SKM-1 (cell line): Measurements from ENCODE around the gene CCM2.

Experiments
- DNase-seq: peaks from one replicate; lab custom pipeline; 2025; ENCODE audit not compliant: unreplicated experiment; lab: John Stamatoyannopoulos, UW

Gene CCM2

DNA sequence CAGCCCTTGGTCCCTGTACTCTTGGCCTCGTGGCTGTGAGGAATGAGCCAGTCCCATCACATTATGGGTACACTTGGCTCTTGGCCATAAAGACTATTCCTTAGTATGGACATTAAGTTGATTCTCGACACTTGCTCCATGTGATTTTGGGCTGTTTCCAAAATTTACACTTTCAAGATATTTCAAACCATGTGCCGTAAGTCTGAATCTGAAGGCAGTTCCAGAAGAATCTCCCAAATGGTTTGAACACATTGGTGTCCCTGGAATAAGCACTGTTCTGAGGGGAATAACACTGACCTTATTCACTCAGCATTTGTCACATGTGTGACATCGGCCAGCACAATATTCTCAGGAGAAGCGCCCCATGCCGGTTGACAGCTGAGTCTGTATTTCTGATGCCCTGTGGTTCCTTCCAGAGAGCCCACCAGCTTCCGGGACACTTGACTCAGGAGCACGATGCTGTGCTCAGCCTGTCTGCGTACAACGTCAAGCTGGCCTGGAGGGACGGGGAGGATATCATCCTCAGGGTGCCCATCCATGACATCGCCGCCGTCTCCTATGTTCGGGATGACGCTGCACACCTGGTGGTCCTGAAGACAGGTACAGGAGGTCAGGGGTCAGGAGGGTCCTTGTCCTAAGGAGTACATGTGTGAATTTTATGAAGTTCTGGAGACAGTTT is 64.2 kb downstream of the CCM2 start:
- DNase-seq: no peak

DNA sequence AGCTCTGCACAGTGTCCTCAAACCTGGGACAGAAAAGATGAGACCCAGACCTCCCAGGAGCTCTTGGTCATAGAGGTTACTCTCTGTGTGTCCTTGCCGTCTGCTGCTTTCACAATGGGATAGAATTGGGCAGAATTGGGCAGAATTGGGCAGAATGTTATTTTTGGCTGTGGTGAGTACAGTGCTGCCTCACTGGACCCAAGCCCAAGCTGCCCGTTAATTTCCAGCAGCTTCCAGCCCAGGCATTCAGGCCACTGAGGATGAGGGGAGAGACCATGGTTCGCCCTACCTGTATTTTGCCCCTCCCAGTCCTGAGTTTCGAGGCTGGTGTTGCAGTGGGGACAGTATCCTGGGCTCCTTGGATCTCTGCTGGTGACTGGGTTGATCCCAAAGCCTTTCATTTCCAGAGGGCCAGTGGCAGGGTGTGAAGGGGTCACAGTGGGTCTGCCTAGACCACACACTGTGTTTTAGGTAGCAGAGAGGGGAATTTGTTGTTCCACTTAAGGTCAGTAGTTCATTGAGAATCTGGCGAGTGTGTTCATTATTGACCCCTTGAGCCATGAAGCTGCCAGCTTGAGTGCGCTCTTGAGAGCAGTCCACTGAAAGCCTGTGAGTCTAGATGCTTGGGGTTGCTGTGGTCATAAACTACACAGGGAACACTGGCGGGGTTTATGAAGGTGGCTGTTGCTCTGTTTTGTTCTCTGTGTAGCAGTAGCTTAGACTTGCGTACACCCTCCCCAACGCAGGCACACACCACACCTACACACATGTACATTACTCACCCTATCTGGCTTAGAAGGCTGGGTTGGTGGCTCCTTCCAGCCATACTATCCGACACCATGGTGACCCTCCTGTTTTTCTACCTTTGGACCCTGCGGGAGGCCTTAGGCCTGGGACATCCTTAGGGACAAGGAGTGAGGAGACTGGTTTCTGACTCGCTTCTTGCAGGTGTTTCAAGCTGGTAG is 65.3 kb downstream of the CCM2 start:
- no peak for DNase-seq

DNA sequence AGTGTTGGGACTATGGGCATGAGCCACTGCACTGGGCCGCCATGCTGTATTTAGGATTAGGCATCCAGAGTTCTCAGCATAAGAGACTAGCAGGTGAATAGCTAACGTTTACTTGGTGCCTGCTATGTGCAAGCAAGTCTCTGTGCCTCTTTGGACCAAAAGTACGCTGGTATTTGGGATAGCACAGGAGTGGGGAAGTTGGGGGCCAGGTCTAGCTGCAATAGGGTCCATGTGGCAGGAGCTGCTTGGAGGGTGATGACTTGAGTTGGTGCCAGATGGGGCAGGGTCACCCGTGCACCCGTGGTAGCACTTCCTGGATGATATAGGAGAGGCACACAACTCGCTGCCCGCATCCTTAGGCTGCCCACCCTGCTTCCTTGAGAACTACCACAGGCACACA is 66.4 kb downstream of the CCM2 start:
- no peak for DNase-seq

DNA sequence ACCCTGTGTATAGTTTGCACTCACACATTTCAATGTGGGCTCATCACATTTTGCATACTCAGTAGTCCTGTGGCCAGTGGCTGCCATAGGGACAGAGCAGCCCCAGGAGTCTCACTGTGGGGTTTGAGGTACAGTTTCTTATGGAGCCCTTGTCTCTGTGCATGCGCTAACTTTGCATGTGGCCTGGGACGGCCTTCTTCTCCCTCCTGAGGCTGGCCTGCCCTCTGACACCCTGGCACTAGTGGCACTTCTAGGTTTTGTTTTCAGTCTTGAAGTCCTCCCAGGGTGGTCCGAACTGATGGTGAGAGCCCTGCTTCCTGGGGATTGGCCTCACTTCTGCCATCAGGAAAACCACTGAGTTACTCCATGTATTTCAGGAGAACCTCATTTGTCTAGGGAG is 67.6 kb downstream of the CCM2 start:
- no peak for DNase-seq

GRCh38 chr7:45068236-45069023 is 68.4 kb downstream of the CCM2 start:
- no peak for DNase-seq

DNA sequence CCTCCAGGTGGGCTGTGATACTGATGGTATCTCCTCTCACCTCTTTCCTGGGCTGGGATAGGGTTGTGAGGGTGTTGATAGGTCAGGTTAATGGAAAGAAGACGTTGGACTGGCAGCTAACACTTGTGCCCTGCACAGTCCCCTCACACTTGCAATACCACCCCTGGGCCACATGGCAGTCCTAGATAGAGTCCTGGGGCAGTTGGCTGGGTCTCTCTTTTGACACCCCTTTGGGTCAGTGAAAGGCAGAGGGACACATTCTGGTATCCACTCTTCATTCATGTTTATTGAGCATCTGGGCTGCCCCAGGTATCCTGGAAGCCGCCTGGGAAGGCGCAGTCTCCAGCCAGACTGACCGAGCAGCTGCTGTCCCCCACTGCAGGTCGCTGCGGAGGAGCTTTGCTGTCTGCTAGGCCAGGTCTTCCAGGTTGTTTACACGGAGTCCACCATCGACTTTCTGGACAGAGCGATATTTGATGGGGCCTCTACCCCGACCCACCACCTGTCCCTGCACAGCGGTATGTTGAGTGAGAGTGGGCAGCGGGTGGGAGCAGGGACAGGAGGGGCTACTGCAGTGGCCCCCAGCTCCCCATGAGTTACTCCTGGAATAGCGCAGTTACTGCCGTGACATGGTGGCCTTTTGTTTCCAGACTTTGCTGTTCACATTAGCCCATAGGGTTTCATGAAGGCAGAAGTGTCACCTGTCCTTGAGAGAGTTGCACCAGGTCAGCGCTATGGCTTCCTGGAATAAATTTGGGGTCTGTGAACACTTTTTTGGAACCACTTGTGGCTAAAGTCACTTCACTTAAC is 69.6 kb downstream of the CCM2 start:
- no peak for DNase-seq

DNA sequence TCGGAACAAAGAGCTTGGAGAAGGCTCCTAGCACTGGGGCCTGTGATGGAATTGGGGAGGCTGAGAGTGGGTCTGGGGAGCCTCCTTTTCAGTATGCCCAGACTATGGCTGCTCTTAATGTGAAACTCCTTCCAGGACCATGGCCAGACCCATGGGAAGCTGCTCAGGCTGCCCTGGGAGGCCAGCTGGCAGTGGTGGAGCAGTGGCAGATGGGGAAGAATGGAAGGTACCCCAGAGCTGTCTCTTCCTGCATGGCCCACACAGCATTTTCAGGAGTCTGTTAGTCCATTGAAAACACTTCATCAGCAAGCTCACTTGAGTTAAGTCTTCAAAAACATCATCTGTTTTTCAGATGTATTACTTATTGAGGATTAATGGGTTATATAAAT is 70.2 kb downstream of the CCM2 start:
- no peak for DNase-seq

GRCh38 chr7:45071528-45071927 is 71.5 kb downstream of the CCM2 start:
- DNase-seq: no peak

GRCh38 chr7:45072131-45073030 is 72.4 kb downstream of the CCM2 start:
- DNase-seq: peak; percentile 46

GRCh38 chr7:45073031-45073785 is 73.2 kb downstream of the CCM2 start:
- no peak for DNase-seq

GRCh38 chr7:45073786-45074527 is 74.0 kb downstream of the CCM2 start:
- DNase-seq: no peak

GRCh38 chr7:45074528-45075354 is 74.7 kb downstream of the CCM2 start:
- DNase-seq: no peak

GRCh38 chr7:45075355-45075644 is 75.3 kb downstream of the CCM2 start:
- no peak for DNase-seq

DNA sequence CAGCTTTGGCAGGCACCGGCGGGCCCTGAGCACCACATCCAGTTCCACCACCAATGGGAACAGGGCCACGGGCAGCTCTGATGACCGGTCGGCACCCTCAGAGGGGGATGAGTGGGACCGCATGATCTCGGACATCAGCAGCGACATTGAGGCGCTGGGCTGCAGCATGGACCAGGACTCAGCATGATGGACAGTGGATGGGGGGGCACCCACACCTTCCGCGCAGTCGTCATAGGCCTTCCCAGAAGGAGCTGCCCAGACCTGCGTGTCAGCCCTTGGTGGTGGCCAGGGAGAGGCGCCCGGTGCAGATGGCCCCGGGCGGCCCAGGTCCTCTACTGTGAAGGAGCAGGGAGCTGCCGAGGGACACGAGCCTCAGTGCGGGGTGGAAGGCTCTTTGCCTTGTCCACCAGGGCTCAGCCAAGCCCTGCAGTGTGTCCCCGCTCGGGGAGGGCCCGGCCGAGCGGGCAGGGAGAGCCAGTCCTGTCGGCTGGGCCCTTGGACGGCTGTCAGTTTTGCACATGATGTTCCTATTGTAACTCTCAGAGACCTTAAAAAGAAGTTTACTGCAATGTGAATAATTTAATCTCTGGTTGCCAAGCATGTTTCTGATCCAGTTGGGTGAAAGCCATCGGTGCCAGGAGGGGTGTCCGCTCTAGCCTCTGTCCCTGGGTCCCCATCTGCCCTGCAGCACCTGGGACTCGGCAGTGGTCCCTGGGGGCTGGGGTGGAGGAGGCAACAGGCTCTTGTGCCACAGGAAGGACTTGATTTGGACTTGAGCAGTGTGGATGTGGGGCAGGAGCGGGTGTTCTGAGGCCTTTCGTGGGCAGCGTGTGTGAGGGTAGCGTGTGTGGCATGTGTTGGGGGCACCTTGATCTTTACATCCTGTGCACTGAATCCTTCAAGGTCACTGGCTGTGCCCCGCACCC is 76.1 kb downstream of the CCM2 start:
- DNase-seq: no peak

- DNase-seq: no peak
Measured at GRCh38 chr7:45076946-45077345, 76.9 kb downstream of the CCM2 start.

DNA sequence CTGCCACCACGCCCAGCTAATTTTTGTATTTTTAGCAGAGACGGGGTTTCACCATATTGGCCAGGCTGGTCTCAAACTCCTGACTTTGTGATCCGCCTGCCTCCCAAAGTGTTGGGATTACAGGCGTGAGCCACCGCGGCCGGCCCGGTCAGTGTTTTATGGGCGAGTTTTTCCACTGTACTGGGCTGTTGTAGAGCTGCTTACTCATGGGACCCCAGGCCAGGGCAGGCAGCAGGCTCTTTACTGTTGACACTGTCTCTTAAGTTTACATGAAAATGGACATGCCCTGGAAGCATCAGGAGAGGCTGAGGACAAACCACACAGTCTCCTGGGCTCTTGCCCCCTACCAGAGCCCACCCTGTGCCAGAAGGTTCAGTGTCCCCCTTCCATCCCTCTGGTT is 77.6 kb downstream of the CCM2 start:
- no peak for DNase-seq
